ENCODE data around the gene GOLGA6L7.
"Not testable (repeated sequence)": the region's sequence is repeated elsewhere in the genome, so short reads cannot be mapped to it uniquely, and the experiment has no call there.

Gene GOLGA6L7, protein sequence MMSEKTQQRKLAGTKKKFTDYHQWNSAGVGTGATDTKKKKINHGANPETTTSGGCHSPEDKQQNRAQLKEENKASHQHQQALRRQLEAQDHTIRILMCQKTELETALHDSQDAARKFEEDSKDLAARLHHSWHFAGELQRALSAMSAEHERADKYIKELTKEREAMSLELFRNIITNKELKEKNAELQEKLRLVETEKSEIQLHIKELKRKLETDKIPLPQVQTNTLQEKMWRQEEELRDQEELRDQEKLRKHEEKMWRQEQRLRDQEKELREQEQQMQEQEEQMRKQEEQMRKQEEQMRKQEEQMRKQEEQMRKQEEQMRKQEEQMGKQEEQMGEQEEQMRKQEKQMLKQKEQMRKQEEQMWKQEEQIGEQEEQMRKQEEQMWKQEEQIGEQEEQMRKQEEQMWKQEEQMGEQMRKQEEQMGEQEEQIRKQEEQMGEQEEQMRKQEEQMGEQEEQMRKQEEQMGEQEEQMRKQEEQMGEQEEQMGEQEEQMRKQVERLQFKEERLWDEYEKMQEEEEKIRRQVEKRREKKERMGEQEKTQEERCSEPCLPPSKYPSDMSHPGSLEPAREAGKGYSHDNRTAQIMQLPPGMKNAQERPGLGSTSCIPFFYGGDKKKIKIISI

DNA sequence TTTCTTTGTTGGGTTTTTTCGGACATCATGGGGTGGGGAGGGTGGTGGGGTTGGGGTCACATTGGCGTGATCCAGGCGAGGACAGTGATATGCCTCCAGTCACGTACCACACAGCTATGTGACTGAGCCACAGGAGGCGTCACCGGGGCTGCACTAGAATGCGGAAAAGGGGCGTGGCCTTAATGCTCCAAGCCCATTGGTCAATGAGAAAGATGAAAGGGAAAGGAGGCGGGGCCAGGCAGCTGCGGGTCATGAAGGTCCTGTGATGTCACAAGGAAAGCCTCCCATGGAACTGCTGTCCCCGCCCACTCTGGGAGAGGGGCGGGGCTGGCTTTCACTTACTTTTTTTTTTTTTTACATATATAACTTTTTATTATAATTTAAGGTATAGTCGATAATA lies at the start of gene GOLGA6L7:
TSS of gene GOLGA6L7 (minus strand) at position 124 of the 400 bp plus-strand sequence. CDS start at position 29, 95 bp downstream.
- not testable (repeated sequence) for DNase-seq (ENCODE audit: low spot score)

DNA sequence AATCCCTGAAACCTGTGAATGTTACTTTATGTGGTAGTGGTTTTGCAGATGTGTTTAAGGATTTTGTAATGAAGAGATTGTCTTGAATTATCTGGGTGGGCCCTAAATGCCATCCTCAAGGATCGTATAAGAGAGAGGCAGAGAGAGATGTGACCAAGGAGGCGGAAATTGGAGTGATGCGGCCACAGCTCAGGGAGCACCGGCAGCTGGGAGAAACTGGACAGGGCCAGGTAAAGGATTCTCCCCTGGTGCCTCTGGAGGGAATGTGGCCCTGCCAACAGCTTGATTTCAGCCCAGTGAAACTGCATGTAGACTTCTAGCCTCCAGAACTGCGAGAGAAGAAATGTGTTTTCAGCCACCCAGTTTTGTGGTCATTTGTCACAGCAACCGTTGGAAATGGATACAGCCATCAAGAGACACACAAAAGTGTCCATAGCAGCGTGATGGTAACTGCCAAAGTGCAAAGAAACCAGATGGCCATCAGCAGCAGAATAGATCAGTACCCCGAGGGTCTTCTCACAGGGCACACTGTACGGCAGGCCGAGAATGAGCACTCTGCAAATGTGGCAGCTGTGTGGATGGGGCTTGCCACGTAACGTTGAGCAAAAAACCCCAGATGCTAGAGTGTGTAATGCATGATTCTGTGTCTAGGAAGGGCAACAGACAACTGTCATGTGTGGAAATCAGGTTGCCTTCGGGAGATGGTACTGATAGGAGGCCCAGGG lies 49.6 kb upstream of the GOLGA6L7 start:
- DNase-seq (ENCODE audit: low spot score) = no peak

DNA sequence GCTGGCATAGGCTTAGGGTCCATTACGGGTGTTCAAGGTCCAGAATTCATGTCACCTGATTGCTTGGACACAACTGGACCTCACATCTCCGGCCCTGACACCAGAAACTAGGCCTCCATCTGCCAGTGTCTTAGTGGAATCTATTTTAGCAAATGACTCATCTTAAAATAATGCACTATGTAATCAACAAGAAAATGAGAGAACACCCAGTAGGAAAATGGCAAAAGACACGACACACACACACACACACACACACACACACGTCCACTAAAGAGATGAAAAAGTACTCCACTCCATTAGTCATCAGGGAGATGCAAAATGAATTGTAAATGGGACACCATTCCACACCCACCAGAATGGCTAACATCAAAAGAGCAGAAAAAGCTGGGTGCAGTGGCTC lies 48.5 kb upstream of the GOLGA6L7 start:
- DNase-seq (ENCODE audit: low spot score) = no peak

DNA sequence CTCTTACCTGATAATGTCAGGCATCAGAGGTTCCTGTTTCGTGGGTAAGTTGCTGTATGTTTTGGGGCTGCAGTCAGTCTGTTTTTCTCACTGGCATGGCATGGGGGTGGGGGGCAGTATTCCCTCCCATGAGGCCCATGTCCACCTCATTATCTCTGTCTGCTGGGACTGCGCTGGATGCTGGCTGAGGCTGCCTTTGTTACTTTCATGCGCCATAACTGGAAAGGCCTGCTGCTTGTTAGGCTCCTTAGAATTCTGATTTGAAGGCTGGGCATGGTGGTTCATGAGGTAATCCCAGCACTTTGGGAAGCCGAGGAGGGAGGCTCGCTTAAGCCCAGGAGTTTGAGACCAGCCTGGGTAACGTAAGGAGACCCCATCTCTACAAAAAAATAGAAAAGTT lies 47.1 kb upstream of the GOLGA6L7 start:
- DNase-seq (ENCODE audit: low spot score) = no peak

DNA sequence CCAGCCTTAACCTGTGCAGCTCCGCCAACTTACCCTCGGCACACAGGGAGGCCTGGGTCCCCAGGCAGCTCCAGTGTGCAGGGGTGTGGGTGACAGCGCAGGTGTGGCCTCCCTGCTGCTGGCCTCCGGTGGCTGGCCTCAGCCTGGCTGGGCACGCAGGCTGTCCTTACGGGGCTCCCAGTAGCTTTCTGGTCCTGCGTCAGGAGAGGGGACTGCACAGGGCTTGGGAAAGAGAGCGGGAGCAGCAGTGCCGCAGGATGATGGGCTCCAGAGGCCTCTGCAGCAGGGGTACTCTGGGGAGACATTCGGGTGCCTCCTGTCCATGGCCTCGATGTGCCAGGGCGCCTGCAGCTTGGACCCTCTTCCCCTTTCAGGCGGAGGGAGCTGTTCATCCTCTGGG lies 46.7 kb upstream of the GOLGA6L7 start:
- no peak for DNase-seq (ENCODE audit: low spot score)

DNA sequence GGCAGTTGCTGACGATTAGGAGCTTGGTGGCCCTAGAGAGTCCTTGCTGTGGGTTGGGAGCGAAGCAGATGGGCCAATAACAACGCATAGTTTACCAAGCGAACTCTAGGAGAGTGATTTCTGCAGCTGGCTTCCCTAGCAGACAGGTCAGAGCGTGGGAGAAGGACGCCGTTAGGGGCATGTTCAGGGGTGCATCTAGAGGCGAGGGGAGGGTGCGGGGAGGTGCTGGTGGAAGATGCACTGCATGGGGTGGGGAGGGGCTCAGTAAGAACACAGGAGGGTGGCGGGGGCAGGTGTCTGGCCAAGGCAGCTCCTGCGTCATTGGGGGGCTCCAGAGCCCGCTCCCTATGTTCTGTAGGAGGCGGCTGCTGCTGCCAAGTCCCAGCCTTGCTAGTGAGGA lies 46.2 kb upstream of the GOLGA6L7 start:
- no peak for DNase-seq (ENCODE audit: low spot score)

DNA sequence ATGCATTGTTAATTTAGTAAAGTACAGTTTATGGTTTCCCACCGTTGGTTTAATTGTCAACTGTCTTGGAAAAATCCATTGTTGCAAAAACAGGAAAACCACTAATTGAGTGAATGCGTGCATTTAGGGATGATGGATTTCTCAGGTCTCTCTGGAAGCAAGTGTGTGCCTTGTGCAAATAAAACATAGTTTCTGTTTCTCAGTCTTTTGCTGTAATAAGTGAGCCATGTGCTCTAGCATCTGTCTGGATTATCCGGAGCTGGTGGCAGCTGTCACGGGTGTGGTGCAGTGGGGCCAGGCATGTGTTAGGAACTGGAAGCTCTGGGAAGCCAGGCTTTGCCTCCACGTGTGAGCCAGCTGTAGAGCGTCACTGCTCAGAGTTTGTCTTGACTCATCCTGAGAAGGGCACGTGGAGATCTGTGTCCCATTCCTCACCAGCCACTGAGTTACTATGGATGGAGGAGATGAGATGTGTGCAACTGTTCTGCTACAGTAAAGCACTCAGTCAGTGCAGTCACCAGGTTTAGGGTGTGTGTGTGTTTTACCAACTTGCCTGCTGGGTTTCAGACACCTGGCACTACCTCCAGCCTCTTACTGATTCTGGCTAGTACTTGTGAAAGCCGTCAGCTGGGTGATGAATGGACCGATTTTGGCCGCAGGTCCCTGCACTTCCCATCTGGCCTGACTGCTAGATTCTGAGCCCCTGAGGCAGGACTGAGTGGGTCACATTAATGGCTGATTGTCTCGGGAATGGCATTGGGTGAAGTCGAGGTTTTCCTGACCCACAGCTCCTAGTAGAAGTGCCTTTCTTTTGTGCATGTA lies 44.6 kb upstream of the GOLGA6L7 start:
- no peak for DNase-seq (ENCODE audit: low spot score)

DNA sequence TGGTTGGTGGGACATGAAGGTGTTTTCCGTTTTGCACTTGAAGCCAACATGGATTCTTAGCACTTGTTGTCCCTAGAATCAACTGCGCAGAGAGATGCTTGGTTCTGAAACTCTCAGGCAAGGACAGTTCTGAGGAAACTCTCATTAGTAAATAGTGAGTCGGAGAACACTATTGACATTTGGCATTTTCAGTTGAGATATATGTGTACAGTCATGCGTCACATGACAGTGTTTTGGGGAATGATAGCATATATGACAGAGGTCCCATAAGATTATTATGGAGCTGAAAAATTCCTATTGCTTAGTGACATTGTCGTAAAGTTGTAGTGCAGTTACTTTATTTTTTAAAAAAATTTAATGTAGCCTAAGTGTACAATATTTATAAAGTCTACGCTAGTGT lies 43.1 kb upstream of the GOLGA6L7 start:
- no peak for DNase-seq (ENCODE audit: low spot score)

DNA sequence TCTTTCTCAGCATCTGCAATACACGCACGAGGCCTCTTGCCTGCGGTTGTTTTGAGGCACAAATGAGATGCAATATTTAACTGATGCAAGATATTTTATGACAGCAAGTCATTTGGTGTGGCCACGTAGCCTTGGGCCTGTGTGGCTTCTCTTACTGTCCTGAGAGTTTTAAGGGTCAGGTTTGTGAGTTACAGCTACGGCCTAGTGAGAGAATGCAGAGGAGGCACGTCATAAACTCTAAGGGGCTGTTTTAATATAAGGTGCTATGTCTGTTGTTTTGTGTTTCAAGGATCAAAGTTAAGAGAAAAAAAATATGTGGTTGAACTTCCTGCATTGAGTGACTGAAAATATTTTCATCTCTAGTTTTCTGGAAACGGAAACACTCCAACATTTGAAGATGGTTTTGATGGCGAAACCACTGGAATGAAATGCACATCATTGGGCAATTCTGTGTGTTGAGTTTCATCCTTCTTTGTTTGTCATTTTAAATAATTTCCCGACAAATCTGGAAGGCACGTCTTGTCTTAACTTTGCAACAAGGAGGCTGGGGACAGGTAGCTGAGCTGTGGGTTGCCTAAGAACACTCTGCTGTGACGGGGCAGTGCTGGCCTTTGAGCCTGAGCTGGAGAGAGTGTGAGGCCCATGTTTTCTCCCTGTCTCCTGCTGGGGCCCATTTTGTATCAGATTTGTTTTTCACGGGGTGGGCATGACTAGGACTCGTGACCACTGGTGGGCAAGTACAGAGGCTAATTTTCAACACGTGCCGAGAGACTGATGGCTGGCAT lies 42.5 kb upstream of the GOLGA6L7 start:
- DNase-seq (ENCODE audit: low spot score) = peak; percentile 36

DNA sequence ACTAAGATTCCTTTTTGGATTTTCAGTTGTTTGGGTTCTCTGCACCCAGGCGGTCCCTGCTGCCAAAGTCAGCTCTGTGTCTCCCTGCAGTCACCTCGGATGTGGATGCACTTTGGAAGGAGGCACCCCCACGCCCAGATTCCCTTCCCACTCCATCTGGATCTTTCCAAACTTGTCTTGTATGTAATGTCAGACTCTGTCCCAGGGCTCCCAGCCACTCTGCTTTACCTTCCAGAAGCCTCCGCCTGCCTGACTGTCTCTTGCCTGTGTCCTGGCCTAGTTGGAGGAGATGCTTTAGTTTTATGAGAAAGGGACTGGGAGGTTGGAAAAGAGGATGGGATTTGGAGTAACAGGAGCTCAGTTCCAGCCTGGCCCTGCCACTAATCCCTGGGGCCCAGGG lies 41.8 kb upstream of the GOLGA6L7 start:
- not testable (repeated sequence) for DNase-seq (ENCODE audit: low spot score)

DNA sequence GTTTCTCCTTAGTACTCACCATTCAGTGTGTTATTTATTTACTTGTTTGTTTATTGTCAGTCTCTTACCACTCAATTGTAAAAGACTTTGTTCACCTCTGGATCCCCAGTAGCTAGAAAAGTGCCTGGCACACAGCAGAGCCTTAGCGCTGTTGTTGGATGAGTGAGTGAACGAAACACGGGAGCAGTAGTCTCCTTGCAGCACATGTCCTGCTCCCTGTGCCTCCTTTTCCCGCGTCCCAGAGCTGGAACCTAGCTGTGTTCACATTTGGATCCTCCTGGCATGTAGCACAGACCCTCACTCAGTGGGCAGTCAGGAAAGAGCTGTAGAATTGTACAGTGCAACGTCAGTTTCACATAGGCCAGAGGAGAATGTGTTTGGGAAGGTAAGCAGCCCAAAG lies 41.4 kb upstream of the GOLGA6L7 start:
- DNase-seq (ENCODE audit: low spot score) = not testable (repeated sequence)

DNA sequence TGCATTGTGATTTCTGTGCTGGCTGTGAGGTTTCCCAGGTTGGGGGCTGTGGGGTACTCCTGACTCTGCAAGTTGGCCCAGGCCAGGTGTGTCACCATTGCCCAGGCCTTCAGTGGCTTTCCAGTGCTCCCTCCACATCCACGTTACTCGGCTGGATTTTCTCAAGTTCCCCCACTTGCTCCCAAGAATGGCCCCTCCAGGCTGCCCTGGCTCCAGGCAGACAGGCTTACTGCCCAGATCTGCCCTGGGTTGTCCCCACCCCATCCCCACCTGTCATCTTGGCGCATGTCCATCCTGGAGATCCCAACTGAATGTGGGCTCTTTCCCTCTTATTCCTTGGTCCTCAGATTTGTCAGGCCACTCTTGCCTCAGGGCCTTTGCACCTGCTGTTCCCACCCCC lies 40.9 kb upstream of the GOLGA6L7 start:
- no peak for DNase-seq (ENCODE audit: low spot score)

DNA sequence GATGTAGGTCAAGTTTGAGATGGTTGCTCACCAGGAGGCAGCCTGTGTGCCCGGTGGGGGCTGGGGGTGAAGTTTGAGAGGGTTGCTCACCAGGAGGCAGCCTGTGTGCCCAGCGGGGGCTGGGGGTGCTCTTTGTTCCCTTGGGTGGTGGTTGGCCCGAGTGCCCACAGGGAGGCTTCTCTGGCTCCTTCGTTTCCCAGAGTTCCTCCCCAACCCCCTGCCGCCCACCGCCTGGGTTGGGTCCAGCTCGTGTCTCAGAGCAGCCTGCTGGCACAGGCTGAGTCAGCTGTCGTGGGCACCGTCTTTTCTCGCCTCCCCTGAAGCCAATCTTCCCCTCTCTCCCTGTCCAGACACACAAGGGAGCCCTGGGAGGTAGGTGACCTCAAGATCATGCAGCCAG lies 40.5 kb upstream of the GOLGA6L7 start:
- DNase-seq (ENCODE audit: low spot score) = no peak

DNA sequence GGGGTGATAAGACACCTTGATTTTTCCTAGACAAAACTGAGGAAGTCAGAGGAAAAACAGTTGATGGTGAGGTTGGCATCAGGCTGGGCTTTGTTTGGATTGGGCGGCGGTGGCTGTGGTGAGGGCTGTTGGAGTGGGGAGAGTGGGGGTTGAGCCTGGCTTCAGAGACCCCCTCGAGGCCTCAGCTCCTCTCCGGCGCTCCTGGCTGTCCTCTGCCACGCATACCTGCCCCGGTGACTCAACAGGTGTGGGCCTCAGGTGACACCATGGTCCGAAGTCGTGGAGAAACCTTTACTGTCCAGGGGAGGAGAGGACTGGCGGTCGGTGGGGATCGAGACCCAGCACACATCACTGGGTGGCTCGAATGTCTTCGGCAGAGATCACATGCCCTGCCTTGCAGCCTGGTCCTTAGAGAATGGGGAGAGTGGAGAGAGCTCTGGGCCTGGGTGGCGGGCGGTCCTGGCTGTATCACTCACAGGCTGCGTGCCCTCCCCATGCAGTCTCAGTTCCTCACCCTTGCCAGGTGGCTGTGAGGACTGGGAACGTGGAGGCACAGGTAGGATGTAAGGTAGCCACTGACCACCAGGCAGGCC lies 40.0 kb upstream of the GOLGA6L7 start:
- no peak for DNase-seq (ENCODE audit: low spot score)

DNA sequence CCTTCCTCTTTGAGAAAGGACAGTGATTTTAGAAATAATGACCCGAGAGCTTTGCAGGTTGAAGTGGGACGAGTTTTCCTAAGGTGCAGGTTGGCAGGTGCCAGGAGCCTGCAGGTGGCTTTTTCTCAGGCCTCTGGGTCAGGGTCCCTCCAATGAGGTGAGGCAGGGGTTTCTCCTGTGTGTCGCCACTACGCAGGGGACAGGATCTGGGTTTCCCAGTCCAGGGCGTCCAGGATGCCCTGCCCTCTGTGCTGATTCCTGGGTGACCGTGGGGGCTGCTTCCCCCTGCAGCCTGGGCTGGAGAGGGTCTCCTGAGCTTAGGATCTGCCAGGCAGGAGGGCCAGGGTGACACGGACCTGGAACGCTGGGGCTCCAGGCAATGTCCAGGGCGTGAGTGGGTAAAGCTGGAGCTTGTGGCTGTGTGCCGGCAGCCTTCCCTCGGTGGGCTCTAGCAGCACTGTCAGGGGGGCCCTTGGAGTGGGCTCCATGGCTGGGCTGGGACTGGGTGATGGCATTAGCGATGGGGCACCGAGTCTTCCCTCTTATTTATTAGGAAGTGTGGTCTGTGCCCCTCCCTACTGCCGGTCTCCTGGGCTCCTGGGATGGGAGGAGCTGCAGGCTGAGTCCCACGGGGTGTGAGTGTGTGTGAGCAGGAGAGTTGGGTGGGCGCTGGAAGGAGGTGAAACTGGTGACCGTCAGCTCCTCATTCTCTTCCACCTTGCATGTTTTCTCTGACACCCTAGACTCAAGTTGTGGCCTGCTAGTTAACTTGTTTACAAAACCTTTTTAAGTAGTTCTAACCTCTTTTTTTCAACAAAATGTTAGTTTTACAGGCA lies 39.1 kb upstream of the GOLGA6L7 start:
- no peak for DNase-seq (ENCODE audit: low spot score)

DNA sequence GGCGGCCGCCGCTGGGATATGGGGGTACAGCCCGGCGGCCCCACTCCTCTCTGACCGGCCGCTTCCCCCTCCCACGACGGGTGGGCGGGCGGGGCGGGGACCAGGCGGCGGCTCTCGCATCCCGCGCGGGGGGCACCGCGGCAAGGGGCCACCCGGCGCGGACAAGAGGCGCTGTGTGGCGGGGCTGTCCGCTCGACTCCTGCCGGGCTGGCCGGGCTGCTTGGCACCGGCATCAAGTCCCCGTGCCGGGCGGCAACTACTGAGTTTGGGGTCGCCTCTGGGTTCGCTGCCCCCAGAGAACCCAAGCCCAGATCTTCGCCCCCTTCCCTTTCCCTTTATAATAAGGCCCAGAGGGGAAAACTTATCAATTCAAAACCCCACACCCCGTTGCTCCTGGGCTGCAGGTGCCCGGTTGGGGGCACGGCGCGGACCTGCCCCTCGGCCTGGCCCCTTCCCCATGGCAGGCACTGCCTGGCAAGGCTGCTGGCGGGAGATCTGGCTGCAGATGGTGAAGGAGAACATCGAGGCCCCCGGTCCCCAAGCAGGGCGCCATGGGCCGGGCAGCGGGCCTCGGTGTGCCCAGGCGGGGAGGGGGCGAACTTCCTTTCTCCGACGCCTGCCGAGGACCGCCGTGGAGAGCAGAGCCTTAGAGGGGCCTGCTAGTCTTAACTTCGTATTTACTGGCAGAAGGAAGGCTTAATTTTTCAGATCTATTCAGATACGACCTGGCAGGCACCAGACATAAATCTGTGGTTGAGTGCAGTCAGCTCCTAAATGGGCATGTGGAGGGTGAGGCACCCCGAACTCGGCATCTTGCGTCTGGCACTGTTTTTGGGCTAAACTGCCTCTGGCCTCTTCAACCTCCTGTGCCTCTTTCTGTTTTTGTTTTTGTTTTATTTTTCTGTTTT lies 38.2 kb upstream of the GOLGA6L7 start:
- no peak for DNase-seq (ENCODE audit: low spot score)

DNA sequence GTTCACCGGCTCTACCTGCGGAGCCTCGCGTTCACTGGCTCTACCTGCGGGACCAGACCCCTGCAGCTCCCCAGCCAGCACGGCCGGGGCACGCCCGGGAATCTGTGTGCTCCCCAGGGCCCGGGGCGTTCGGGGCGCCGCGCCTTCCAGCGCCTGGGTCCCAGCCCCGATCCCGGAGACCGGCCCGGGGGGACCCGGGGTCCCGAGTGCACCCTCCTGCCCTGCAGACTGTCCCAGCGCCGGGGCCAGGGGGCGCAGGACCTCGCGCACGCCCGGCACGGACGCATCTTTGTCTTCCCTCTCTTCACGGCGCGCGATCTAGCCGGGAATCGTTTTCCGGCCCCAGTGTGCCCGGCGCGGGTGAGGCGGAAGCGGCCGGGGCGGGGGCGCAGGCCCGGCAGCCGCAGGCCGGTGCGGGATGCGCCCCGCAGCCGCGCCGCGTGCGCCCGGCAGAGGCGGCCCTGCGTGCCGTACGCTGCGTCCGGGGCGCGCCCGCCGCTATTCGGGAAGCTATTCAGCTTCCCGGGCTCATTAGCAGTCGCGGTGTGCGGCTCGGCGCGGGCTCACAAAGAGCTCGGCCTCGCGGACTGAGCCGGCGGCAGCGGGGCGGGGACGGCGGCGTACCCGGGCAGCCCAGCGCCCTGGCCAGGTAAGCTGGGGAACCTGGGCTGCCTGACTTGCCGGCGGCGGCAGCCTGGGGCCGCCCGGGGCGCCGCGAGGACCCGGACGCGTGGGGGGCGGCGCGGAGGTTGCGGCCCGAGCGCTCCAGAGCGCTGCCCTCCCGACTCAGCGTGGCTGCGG lies 37.4 kb upstream of the GOLGA6L7 start, which contains the start of gene APBA2:
TSS of gene APBA2 (plus strand) at position 345 of the 801 bp plus-strand sequence. CDS start 167,911 bp downstream, outside the sequence.
- peak; percentile 37 for DNase-seq (ENCODE audit: low spot score)

DNA sequence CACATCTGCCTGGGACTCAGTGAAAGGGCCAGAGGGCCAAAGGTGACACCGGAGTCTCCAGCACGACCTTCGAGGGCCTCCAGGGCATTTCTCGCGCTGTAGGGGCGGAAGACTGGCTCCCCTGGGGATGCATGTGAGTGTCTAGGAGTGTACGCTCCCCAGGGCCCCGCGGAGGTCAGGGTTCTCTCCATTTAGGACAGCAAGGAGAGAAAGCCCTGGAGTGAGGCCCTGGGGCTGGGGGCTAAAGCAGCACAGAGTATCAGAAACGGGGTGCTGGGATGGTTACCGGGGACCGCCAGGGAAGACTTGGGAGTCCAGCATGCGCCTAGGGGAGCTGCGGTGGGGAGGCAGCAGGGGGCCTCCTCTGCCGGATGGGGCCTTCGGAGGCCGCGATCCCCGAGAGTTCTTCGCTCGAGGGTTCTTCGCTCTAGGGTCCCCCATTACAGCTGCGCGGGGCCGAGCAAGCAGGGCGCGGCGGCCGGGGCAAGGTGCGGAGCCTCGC lies 36.7 kb upstream of the GOLGA6L7 start:
- DNase-seq (ENCODE audit: low spot score) = no peak

Data from CD4-positive, alpha-beta T cell treated with Interleukin-6 at 100 ng/mL for 8 hours (primary cell).